Endometrial microvascular endothelial cells (primary cell): ENCODE results near the gene YBEY. TPM values are rescaled to one million over a fixed set of nuclear protein-coding genes. Genes with fewer than 3 reads are reported as not detected.
"Not testable (repeated sequence)": the region's sequence is repeated elsewhere in the genome, so short reads cannot be mapped to it uniquely, and the experiment has no call there.

Source experiments
- in situ Hi-C: cut with HindIII; loops from 2 replicates; pipeline ENCODE4 v1.10.0; 2017; ENCODE audit warnings: low sequenced_read_pairs, low pct_unique_long_range_greater_than_20kb; ENCODE audit errors: inconsistent ontology term
- total RNA-seq: library from RNA; depleted of rRNA; stranded (reverse); fragments of >200 nt; gene quantifications from one replicate; pipeline ENCODE4 v1.2.3, GENCODE V29; 2015; ENCODE audit errors: inconsistent ontology term

YBEY gene
- total RNA-seq, 1 donor from 2014 or later: 9.0 TPM

DNA sequence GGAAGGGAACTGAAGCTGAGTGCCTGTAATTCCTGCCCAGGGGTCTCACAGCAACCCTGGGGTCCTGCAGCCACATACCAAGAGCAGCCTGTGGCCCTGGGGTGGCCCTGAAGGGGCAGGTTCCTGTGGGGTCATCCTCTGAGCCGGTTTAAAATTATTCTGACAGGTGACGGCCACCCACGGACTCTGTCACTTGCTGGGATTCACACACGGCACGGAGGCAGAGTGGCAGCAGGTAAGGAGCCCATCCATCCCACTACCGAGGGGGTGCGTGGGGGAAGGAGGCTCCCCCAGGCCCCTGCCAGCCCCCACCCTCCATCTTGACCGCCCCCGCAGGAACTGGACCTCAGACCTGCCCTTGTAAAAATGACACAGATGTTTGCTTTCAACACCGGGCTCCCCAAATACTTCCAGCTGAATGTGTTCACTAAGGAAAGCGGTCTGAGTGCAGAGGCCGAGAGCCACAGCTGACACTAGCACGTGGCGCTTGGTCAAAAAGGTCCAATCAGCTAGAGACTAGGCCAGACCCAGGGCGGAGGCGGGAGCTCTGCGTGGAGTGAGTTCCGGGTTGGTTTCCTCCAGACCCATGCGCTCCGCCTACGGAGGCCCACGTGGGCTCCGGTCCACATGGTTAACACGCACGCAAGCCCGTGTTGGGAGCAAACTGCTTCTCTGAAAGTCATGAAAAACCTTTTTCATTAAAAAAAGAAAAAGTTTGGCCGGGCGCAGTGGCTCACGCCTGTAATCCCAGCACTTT, 10.0 kb downstream of the YBEY start:
- in situ Hi-C loops: no loop called here

GRCh38 chr21:46297338-46298271, 11.5 kb downstream of the YBEY start:
- in situ Hi-C loops: no loop called here

- in situ Hi-C loops: no loop called here
These were observed 13.0 kb downstream of the YBEY start for GRCh38 chr21:46299167-46299566.

DNA sequence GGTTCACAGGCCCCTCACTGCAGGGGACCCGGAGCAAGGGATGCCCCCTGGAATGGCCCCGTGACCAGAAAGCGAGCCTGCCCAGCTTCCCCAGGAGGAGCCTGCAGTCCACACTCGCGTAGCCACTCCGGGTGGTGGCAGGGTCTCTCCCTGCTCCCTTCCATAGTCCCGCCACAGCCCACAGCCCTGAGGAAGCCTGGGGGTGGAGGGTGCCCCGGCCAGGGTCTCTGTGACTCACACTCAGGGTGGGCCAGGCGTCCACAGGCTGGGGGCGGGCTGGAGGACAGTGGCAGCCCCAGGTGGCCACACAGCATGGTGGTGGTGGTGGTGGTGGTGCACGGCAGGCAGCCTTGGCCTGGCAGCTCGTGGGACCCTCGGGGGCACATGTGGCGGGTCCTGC, 15.6 kb downstream of the YBEY start:
- in situ Hi-C loops: no loop called here

DNA sequence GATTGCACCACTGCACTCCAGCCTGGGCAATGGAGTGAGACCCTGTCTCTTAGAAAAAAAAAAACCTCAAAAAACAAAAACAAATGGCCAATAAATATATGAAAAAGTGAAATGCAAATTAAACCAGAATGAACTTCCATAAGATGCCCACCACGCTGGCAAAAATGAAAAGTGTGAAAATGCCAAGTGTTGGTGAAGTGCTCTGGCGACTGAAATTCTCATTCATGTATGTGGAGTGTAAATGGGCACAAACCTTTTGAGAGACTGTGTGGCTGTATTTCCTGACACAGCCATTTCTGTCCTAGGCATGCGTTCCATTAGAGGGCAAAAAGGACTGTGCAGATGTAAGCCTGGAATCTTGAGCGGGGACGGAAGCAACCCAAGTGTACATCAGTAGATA, 18.3 kb downstream of the YBEY start:
- in situ Hi-C loops: no loop called here

DNA sequence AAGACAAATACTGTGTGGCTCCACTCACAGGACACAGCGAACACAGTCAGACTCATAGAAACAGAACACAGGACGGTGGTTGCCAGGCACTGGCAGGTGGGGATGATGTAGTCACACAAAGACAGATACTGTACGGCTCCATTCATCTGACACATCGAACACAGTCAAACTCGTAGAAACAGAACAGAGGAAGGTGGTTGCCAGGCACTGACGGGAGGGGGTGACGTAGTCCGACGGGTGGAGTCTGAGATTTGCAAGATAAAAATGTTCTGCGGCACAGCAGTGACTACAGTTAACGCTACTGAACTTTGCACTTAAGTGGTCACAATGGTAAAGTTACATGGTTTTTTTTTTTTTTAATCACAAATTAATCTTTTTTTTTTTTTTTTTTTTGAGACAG, 18.8 kb downstream of the YBEY start:
- in situ Hi-C loops: no loop called here

GRCh38 chr21:46307625-46308024, 21.5 kb downstream of the YBEY start:
- in situ Hi-C loops: no loop called here

DNA sequence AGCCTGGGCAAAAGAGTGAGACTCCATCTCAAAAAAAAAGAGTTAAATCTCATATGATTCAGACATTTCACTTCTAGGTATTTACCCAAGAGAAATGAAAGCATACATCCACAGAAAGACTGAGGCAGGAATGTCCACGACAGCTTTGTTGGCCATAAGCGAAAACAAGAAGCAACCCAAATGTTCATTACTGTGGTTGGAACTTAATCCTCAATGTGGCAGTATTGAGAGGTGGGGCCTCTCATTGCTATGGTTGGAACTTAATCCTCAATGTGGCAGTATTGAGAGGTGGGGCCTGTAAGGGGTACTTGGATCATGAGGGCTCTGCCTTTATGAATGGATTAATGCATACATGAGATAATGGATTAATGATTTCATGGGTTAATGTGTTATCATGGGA, 22.3 kb downstream of the YBEY start:
- in situ Hi-C loops: no loop called here

DNA sequence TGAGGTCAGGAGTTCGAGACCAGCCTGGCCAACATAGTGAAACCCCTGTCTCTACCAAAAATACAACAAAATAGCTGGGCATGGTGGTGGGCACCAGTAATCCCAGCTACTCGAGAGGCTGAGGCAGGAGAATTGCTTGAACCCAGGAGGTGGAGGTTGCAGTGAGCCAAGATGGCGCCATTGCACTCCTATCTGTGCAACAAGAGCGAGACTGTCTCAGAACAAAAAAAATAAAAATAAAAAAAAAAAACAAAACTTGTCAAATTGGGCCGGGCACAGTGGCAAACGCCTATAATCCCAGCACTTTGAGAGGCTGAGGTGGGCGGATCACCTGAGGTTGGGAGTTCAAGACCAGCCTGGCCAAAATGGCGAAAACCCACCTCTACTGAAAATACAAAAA, 24.1 kb downstream of the YBEY start:
- in situ Hi-C loops: not testable (repeated sequence)

GRCh38 chr21:46311568-46311967, 25.4 kb downstream of the YBEY start:
- in situ Hi-C loops: no loop called here

DNA sequence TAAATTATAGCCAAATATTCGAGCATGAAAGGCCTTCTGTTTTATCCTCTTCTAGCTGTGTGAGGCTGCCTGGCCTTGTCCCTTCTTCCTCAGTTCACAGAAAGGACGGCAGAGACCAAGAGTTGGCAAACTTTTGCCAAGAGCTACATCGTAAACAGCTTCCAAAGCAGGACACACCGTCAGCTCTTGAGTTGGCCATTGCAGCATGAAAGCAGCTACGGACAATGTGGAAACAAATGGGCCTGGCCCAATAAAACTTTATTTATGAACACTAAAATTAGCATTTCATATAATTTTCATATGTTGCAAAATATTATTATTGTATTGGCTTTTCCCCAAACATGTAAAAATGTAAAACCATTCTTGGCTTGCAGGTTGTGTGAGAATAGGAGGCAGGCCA, 26.8 kb downstream of the YBEY start:
- in situ Hi-C loops: no loop called here

- in situ Hi-C loops: no loop called here
These were observed 28.4 kb downstream of the YBEY start for GRCh38 chr21:46314441-46315020.

GRCh38 chr21:46316708-46317324, 30.7 kb downstream of the YBEY start:
- in situ Hi-C loops: no loop called here

GRCh38 chr21:46317710-46318463, 31.7 kb downstream of the YBEY start:
- in situ Hi-C loops: no loop called here

GRCh38 chr21:46318464-46318845, 32.3 kb downstream of the YBEY start:
- in situ Hi-C loops: no loop called here

DNA sequence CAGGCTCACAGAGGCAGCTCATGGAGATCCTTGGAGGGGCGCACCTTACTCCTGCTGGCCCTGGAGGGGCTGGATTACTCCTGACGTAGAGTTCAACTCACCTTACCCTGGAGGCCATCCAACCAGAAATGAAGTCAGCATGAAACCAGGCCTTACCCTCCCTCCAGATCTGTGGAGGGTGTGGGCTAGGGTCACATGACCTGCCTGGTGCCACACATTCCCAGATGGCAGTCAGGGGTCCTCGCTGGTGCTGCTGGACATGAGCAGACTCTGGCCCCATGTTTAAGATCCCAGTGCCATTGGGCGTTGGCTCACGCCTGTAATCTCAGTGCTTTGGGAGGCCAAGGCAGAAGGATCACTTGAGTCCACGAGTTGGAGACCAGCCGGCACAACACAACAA, 33.0 kb downstream of the YBEY start:
- in situ Hi-C loops: no loop called here

- in situ Hi-C loops: no loop called here
These were observed 34.2 kb downstream of the YBEY start for GRCh38 chr21:46320331-46320801.

DNA sequence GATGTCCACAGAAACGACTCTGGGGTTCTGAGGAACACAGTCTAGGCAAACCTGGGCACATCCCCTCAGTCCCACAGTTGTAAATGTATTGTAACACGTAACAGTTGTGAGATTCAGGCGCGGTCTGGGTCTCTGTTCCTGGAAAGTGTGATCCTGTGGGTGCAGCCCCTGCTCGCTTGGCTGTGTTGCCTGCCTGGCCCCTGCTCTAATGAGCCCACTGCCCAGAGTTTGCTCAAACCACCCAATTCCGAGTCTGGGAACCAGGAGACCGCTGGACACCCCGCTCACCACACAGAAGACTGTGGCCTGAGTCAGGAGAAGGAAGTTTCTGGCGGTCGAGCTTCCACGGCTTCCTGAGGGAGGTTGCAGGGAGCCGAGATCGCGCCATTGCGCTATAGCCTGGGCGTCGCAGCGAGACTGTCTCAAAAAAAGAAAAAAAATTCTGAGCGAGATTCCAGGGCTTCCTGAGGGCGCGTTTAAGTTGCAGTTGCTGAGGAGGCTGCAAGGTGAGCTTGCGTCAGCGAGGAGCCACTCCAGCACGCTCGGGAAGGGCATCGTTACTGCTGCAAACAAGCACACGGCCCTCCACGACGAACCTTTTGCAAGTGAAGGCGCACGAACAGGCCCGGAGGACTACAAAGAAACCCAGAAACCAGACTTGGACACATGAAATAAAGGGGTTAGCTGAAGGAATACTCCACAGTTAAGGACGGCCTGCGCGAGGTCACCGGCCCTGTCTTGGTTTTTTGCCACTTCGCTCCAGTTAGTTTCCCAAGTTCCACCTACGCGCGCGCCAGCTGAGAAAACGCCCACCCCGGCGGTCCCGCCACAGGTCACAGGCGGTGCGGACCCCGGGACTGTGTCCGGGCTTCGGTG, 36.4 kb downstream of the YBEY start:
- in situ Hi-C loops: no loop called here
